SK-N-SH treated with all-trans-retinoic acid at 6 μM for 48 hours (cell line): Measurements from ENCODE around the gene KIAA1217.

ENCODE experiments used
- ATAC-seq: fragments of 200-7000 bp; cut with Tn5 transposase; 3 replicates; pipeline ENCODE4 v1.9.1; 2020; ENCODE audit warnings: mild to moderate bottlenecking, moderate library complexity
- BACH2 ChIP-seq: fragments of 250-450 bp; sonication (Bioruptor Pico); IDR thresholded peaks from 2 replicates; pipeline ENCODE4 v1.9.0; 2021; ENCODE audit warnings: mild to moderate bottlenecking, borderline replicate concordance
- CREB5 ChIP-seq: fragments of 250-450 bp; sonication (Bioruptor Pico); IDR thresholded peaks from 2 replicates; pipeline ENCODE4 v1.5.1; 2020; ENCODE audit warnings: low read depth, mild to moderate bottlenecking, moderate library complexity
- CSDC2 ChIP-seq: fragments of 250-450 bp; sonication (Bioruptor Pico); IDR thresholded peaks from 2 replicates; pipeline ENCODE4 v1.5.0; 2020; ENCODE audit warnings: mild to moderate bottlenecking, moderate library complexity
- CSRNP3 ChIP-seq: fragments of 250-450 bp; sonication (Bioruptor Pico); IDR thresholded peaks from 2 replicates; pipeline ENCODE4 v1.5.1; 2021; ENCODE audit warnings: mild to moderate bottlenecking, moderate library complexity
- ESRRG ChIP-seq: fragments of 250-450 bp; sonication (Bioruptor Pico); IDR thresholded peaks from 2 replicates; pipeline ENCODE4 v1.6.1; 2021; ENCODE audit warnings: mild to moderate bottlenecking
- GLIS3 ChIP-seq: fragments of 250-450 bp; sonication (Bioruptor Pico); IDR thresholded peaks from 2 replicates; pipeline ENCODE4 v1.5.0; 2020; ENCODE audit warnings: mild to moderate bottlenecking, moderate library complexity
- ISL1 ChIP-seq: fragments of 250-450 bp; sonication (Bioruptor Pico); IDR thresholded peaks from 2 replicates; pipeline ENCODE4 v2.1.2; 2022; ENCODE audit warnings: mild to moderate bottlenecking, moderate library complexity
- PATZ1 ChIP-seq: fragments of 250-450 bp; sonication (Bioruptor Pico); IDR thresholded peaks from 2 replicates; pipeline ENCODE4 v1.8.0; 2020; ENCODE audit warnings: mild to moderate bottlenecking, moderate library complexity, borderline replicate concordance
- POU6F1 ChIP-seq: fragments of 250-450 bp; sonication (Bioruptor Pico); IDR thresholded peaks from 2 replicates; pipeline ENCODE4 v1.8.0; 2021; ENCODE audit warnings: low read depth, mild to moderate bottlenecking, moderate library complexity, borderline replicate concordance
- RARB ChIP-seq: fragments of 250-450 bp; sonication (Bioruptor Pico); IDR thresholded peaks from 2 replicates; pipeline ENCODE4 v1.8.0; 2021; ENCODE audit warnings: mild to moderate bottlenecking, moderate library complexity
- TCF4 ChIP-seq: fragments of 250-450 bp; sonication (Bioruptor Pico); IDR thresholded peaks from 2 replicates; pipeline ENCODE4 v1.8.0; 2021; ENCODE audit warnings: mild to moderate bottlenecking, moderate library complexity, borderline replicate concordance
- TOX ChIP-seq: fragments of 250-450 bp; sonication (Bioruptor Pico); IDR thresholded peaks from 2 replicates; pipeline ENCODE4 v1.8.0; 2021; ENCODE audit warnings: mild to moderate bottlenecking, moderate library complexity, borderline replicate concordance
- TSHZ2 ChIP-seq: fragments of 250-450 bp; sonication (Bioruptor Pico); IDR thresholded peaks from 2 replicates; pipeline ENCODE4 v1.5.0; 2020; ENCODE audit warnings: mild to moderate bottlenecking, moderate library complexity
- ZC3H10 ChIP-seq: fragments of 250-450 bp; sonication (Bioruptor Pico); IDR thresholded peaks from 2 replicates; pipeline ENCODE4 v1.5.1; 2021; ENCODE audit warnings: mild to moderate bottlenecking, moderate library complexity
- ZFP3 ChIP-seq: fragments of 250-450 bp; sonication (Bioruptor Pico); IDR thresholded peaks from 2 replicates; pipeline ENCODE4 v1.5.0; 2020; ENCODE audit warnings: mild to moderate bottlenecking, moderate library complexity
- ZFP30 ChIP-seq: fragments of 450-650 bp; formaldehyde crosslinking; IDR thresholded peaks from 2 replicates; pipeline ENCODE4 v1.5.0; 2022; ENCODE audit warnings: mild to moderate bottlenecking, moderate library complexity
- ZNF565 ChIP-seq: fragments of 450-650 bp; formaldehyde crosslinking; conservative IDR thresholded peaks from 2 replicates; pipeline ENCODE4 v1.5.0; 2020; ENCODE audit warnings: low read depth, mild to moderate bottlenecking, moderate library complexity
- ZNF70 ChIP-seq: fragments of 450-650 bp; formaldehyde crosslinking; IDR thresholded peaks from 2 replicates; pipeline ENCODE4 v1.5.0; 2020; ENCODE audit warnings: mild to moderate bottlenecking, moderate library complexity

The KIAA1217 gene

GRCh38 chr10:24569330-24569796 lies 360.4 kb downstream of the KIAA1217 start:
- no peak for ATAC-seq
- TF ChIP-seq PATZ1 (no peak), GLIS3 (CRISPR knock-in tag) (no peak), TSHZ2 (CRISPR knock-in tag) (no peak), ZC3H10 (no peak), ESRRG (no peak), CREB5 (CRISPR knock-in tag) (no peak), BACH2 (CRISPR knock-in tag) (no peak), ZFP30 (no peak), ZNF70 (CRISPR knock-in tag) (no peak)

GRCh38 chr10:24569828-24570657 lies 361.1 kb downstream of the KIAA1217 start:
- ATAC-seq = no peak
- TF ChIP-seq TSHZ2 (CRISPR knock-in tag) = no peak
- no peak for TF ChIP-seq ZC3H10
- no peak for TF ChIP-seq RARB
- no peak for TF ChIP-seq TCF4
- no peak for TF ChIP-seq ZFP3 (CRISPR knock-in tag)
- no peak for TF ChIP-seq ESRRG
- TF ChIP-seq CREB5 (CRISPR knock-in tag) = no peak
- TF ChIP-seq BACH2 (CRISPR knock-in tag) = no peak
- TF ChIP-seq ZNF70 (CRISPR knock-in tag) = no peak
- no peak for TF ChIP-seq ISL1 (CRISPR knock-in tag)
- no peak for TF ChIP-seq POU6F1 (CRISPR knock-in tag)
- no peak for TF ChIP-seq CSDC2 (CRISPR knock-in tag)
- no peak for TF ChIP-seq TOX (CRISPR knock-in tag)
- TF ChIP-seq ZNF565 = no peak
- no peak for TF ChIP-seq ZFP30
- TF ChIP-seq CSRNP3 (CRISPR knock-in tag) = no peak
